Renal cortex interstitium (tissue), 3 donors: Measurements from ENCODE around the gene NDNF. TPM values are rescaled to one million over a fixed set of nuclear protein-coding genes. Genes with fewer than 3 reads are reported as not detected.

Experiments used
- polyA plus RNA-seq, 3 donors: library from polyadenylated mRNA; unstranded; fragments of 120-200 nt; gene quantifications; one replicate each; pipeline ENCODE4 v1.2.1, GENCODE V29; 2013; ENCODE audit not compliant: insufficient read length in 3 of 3

Gene NDNF
- polyA plus RNA-seq, 3 donors = 62.6 to 89.5 (median 64.4) TPM

Other genes with a start within 250 kb of the NDNF start
- 10 to 100 TPM; 16.0 to 19.1 (median 19.0) TPM for gene PRDM5, start 149.8 kb downstream of the NDNF start, polyA plus RNA-seq
- 1 to 10 TPM; 1.7 to 3.1 (median 2.6) TPM for gene TNIP3, start 91.8 kb upstream of the NDNF start, polyA plus RNA-seq